ENCODE results near the gene H2AZ1.

H2AZ1 gene

DNA sequence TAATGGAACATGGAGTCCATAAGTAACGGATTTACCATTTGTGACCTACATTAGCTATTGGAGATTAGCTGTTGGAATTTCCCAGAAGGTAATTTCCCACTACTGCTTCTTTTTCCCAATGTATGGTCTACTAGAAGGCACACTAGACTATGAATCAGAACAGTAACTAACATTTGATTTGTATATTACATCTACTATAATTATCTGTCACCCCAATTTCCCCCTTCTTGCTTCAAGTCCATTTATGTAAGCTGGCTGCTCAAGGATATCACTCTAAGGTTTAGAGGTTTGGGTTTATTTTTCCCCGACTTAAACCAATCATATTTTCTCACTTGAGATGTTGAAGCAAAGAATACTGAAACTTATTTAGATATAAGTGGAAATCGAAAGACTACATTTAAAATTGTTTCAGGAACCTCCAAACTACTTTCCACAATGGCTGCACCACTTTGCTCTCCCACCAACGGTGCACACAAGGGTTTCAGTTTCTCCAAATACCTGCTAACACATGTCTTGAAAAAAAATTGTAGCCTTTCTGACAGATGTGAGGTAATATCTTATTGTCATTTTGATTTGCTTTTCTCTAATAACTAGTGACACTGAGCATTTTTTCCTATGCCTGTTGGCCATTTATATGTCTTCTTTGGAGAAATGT, 33.3 kb upstream of the H2AZ1 start:
- Histone ChIP-seq H3K4me3 (ENCODE audit: low read depth, low read length) (no peak overlapping the region), H3K36me3 (no peaks in the 10 kb centered on the region), H3K9me3 (no peaks in the 10 kb centered on the region), H3K4me1 (no peaks in the 10 kb centered on the region), H3K27me3 (no peaks in the 10 kb centered on the region)
- TF ChIP-seq CTCF (IDR thresholded peaks at IDR 0.05; ENCODE audit: low read depth, low read length) = no peak
- DNase-seq = no peak

- no peak for DNase-seq
- Histone ChIP-seq H3K4me3 (ENCODE audit: low read depth, low read length) (no peak overlapping the region), H3K36me3 (no peaks in the 10 kb centered on the region), H3K27me3 (no peaks in the 10 kb centered on the region), H3K4me1 (no peaks in the 10 kb centered on the region), H3K9me3 (no peaks in the 10 kb centered on the region)
- TF ChIP-seq CTCF (IDR thresholded peaks at IDR 0.05; ENCODE audit: low read depth, low read length) = no peak
These were observed 29.8 kb upstream of the H2AZ1 start for GRCh38 chr4:99979872-99980271.

GRCh38 chr4:99971453-99972111, 21.5 kb upstream of the H2AZ1 start:
- H3K27me3 ChIP-seq = no peaks in the 10 kb centered on the region
- H3K9me3 ChIP-seq = no peaks in the 10 kb centered on the region
- no peak for TF ChIP-seq CTCF (IDR thresholded peaks at IDR 0.05; ENCODE audit: low read depth, low read length)
- H3K36me3 ChIP-seq = no peaks in the 10 kb centered on the region
- no peaks in the 10 kb centered on the region for H3K4me1 ChIP-seq
- no peak for DNase-seq
- H3K4me3 ChIP-seq (ENCODE audit: low read depth, low read length) = no peak overlapping the region

DNA sequence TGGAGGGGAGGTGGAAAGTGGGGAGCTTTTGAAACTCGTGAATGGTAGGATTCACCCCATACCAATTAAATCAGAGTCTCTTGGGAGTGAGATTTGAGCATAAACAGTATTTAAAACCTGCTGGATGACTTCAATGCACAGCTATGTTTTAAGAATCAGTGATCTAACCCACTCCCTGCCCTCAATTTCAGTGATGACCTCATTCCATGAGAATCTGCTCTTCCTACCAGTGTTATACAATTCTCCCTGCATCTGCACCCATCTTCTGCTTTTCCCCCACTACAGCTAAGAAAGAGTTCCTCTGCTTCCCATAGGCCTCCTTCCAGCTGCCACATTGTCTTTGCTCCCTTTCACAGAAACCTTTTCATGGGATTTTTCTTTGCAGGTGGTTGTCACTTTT, 18.3 kb upstream of the H2AZ1 start:
- Histone ChIP-seq H3K4me1 (no peaks in the 10 kb centered on the region), H3K27me3 (no peaks in the 10 kb centered on the region), H3K36me3 (no peaks in the 10 kb centered on the region), H3K9me3 (no peaks in the 10 kb centered on the region), H3K4me3 (ENCODE audit: low read depth, low read length) (no peak overlapping the region)
- DNase-seq = no peak
- TF ChIP-seq CTCF (IDR thresholded peaks at IDR 0.05; ENCODE audit: low read depth, low read length) = no peak

- Histone ChIP-seq H3K36me3 (no peaks in the 10 kb centered on the region), H3K9me3 (no peaks in the 10 kb centered on the region), H3K4me3 (ENCODE audit: low read depth, low read length) (no peak overlapping the region), H3K4me1 (no peaks in the 10 kb centered on the region), H3K27me3 (no peaks in the 10 kb centered on the region)
- no peak for TF ChIP-seq CTCF (IDR thresholded peaks at IDR 0.05; ENCODE audit: low read depth, low read length)
- DNase-seq = no peak
These were observed 16.6 kb upstream of the H2AZ1 start for GRCh38 chr4:99966692-99967091.

- no peak overlapping the region for H3K4me3 ChIP-seq (ENCODE audit: low read depth, low read length)
- no peak for DNase-seq
- no peaks in the 10 kb centered on the region for H3K4me1 ChIP-seq
- no peaks in the 10 kb centered on the region for H3K36me3 ChIP-seq
- no peak for TF ChIP-seq CTCF (IDR thresholded peaks at IDR 0.05; ENCODE audit: low read depth, low read length)
- no peaks in the 10 kb centered on the region for H3K27me3 ChIP-seq
- no peaks in the 10 kb centered on the region for H3K9me3 ChIP-seq
These were observed 15.7 kb upstream of the H2AZ1 start for GRCh38 chr4:99965674-99966350.
